SK-N-SH treated with all-trans-retinoic acid at 6 μM for 48 hours (cell line): ENCODE data around the gene TEX101.

ENCODE experiments used
- ATAC-seq: fragments of 200-7000 bp; cut with Tn5 transposase; 3 replicates; pipeline ENCODE4 v1.9.1; 2020; ENCODE audit warnings: mild to moderate bottlenecking, moderate library complexity
- ARNTL ChIP-seq: fragments of 450-650 bp; formaldehyde crosslinking; IDR thresholded peaks from 2 replicates; pipeline ENCODE4 v1.5.0; 2020; ENCODE audit warnings: low read depth, mild to moderate bottlenecking, moderate library complexity, borderline replicate concordance
- BACH2 ChIP-seq: fragments of 250-450 bp; sonication (Bioruptor Pico); IDR thresholded peaks from 2 replicates; pipeline ENCODE4 v1.9.0; 2021; ENCODE audit warnings: mild to moderate bottlenecking, borderline replicate concordance
- CREB5 ChIP-seq: fragments of 250-450 bp; sonication (Bioruptor Pico); IDR thresholded peaks from 2 replicates; pipeline ENCODE4 v1.5.1; 2020; ENCODE audit warnings: low read depth, mild to moderate bottlenecking, moderate library complexity
- CSDC2 ChIP-seq: fragments of 250-450 bp; sonication (Bioruptor Pico); IDR thresholded peaks from 2 replicates; pipeline ENCODE4 v1.5.0; 2020; ENCODE audit warnings: mild to moderate bottlenecking, moderate library complexity
- CSRNP3 ChIP-seq: fragments of 250-450 bp; sonication (Bioruptor Pico); IDR thresholded peaks from 2 replicates; pipeline ENCODE4 v1.5.1; 2021; ENCODE audit warnings: mild to moderate bottlenecking, moderate library complexity
- GLIS3 ChIP-seq: fragments of 250-450 bp; sonication (Bioruptor Pico); IDR thresholded peaks from 2 replicates; pipeline ENCODE4 v1.5.0; 2020; ENCODE audit warnings: mild to moderate bottlenecking, moderate library complexity
- ISL1 ChIP-seq: fragments of 250-450 bp; sonication (Bioruptor Pico); IDR thresholded peaks from 2 replicates; pipeline ENCODE4 v2.1.2; 2022; ENCODE audit warnings: mild to moderate bottlenecking, moderate library complexity
- OSR1 ChIP-seq: fragments of 250-450 bp; sonication (Bioruptor Pico); IDR thresholded peaks from 2 replicates; pipeline ENCODE4 v1.8.0; 2022; ENCODE audit warnings: moderate library complexity, mild to moderate bottlenecking, inconsistent platforms
- PATZ1 ChIP-seq: fragments of 250-450 bp; sonication (Bioruptor Pico); IDR thresholded peaks from 2 replicates; pipeline ENCODE4 v1.8.0; 2020; ENCODE audit warnings: mild to moderate bottlenecking, moderate library complexity, borderline replicate concordance
- POU6F1 ChIP-seq: fragments of 250-450 bp; sonication (Bioruptor Pico); IDR thresholded peaks from 2 replicates; pipeline ENCODE4 v1.8.0; 2021; ENCODE audit warnings: low read depth, mild to moderate bottlenecking, moderate library complexity, borderline replicate concordance
- PPARA ChIP-seq: fragments of 250-450 bp; sonication (Bioruptor Pico); IDR thresholded peaks from 2 replicates; pipeline ENCODE4 v1.5.0; 2020; ENCODE audit warnings: mild to moderate bottlenecking, borderline replicate concordance
- RARB ChIP-seq: fragments of 250-450 bp; sonication (Bioruptor Pico); IDR thresholded peaks from 2 replicates; pipeline ENCODE4 v1.8.0; 2021; ENCODE audit warnings: mild to moderate bottlenecking, moderate library complexity
- SNAI2 ChIP-seq: fragments of 250-450 bp; sonication (Bioruptor Pico); IDR thresholded peaks from 2 replicates; pipeline ENCODE4 v1.5.0; 2020; ENCODE audit warnings: mild to moderate bottlenecking, moderate library complexity
- TCF4 ChIP-seq: fragments of 250-450 bp; sonication (Bioruptor Pico); IDR thresholded peaks from 2 replicates; pipeline ENCODE4 v1.8.0; 2021; ENCODE audit warnings: mild to moderate bottlenecking, moderate library complexity, borderline replicate concordance
- TOX ChIP-seq: fragments of 250-450 bp; sonication (Bioruptor Pico); IDR thresholded peaks from 2 replicates; pipeline ENCODE4 v1.8.0; 2021; ENCODE audit warnings: mild to moderate bottlenecking, moderate library complexity, borderline replicate concordance
- TSHZ2 ChIP-seq: fragments of 250-450 bp; sonication (Bioruptor Pico); IDR thresholded peaks from 2 replicates; pipeline ENCODE4 v1.5.0; 2020; ENCODE audit warnings: mild to moderate bottlenecking, moderate library complexity
- ZC3H10 ChIP-seq: fragments of 250-450 bp; sonication (Bioruptor Pico); IDR thresholded peaks from 2 replicates; pipeline ENCODE4 v1.5.1; 2021; ENCODE audit warnings: mild to moderate bottlenecking, moderate library complexity
- ZFP3 ChIP-seq: fragments of 250-450 bp; sonication (Bioruptor Pico); IDR thresholded peaks from 2 replicates; pipeline ENCODE4 v1.5.0; 2020; ENCODE audit warnings: mild to moderate bottlenecking, moderate library complexity
- ZFP30 ChIP-seq: fragments of 450-650 bp; formaldehyde crosslinking; IDR thresholded peaks from 2 replicates; pipeline ENCODE4 v1.5.0; 2022; ENCODE audit warnings: mild to moderate bottlenecking, moderate library complexity
- ZNF565 ChIP-seq: fragments of 450-650 bp; formaldehyde crosslinking; conservative IDR thresholded peaks from 2 replicates; pipeline ENCODE4 v1.5.0; 2020; ENCODE audit warnings: low read depth, mild to moderate bottlenecking, moderate library complexity
- ZNF70 ChIP-seq: fragments of 450-650 bp; formaldehyde crosslinking; IDR thresholded peaks from 2 replicates; pipeline ENCODE4 v1.5.0; 2020; ENCODE audit warnings: mild to moderate bottlenecking, moderate library complexity
- ZNF8 ChIP-seq: fragments of 450-650 bp; formaldehyde crosslinking; IDR thresholded peaks from 2 replicates; pipeline ENCODE4 v1.5.0; 2020; ENCODE audit warnings: mild to moderate bottlenecking, moderate library complexity

TEX101 gene

GRCh38 chr19:43430976-43431375 is 16.3 kb downstream of the TEX101 start:
- no peak for ATAC-seq
- no peak for TF ChIP-seq ZNF70 (CRISPR knock-in tag)
- no peak for TF ChIP-seq SNAI2 (CRISPR knock-in tag)
- TF ChIP-seq CREB5, result no peak
- no peak for TF ChIP-seq ZNF565 (CRISPR knock-in tag)

- no peak for ATAC-seq
- TF ChIP-seq ISL1, result no peak
- no peak for TF ChIP-seq CREB5
- no peak for TF ChIP-seq ZNF8 (CRISPR knock-in tag)
- no peak for TF ChIP-seq BACH2 (CRISPR knock-in tag)
- TF ChIP-seq ZFP3 (CRISPR knock-in tag), result no peak
- TF ChIP-seq TSHZ2 (CRISPR knock-in tag), result no peak
- no peak for TF ChIP-seq TOX (CRISPR knock-in tag)
- no peak for TF ChIP-seq POU6F1 (CRISPR knock-in tag)
- no peak for TF ChIP-seq ZNF70 (CRISPR knock-in tag)
- no peak for TF ChIP-seq RARB
- TF ChIP-seq TCF4 (CRISPR knock-in tag), result no peak
- TF ChIP-seq GLIS3 (CRISPR knock-in tag), result no peak
- no peak for TF ChIP-seq SNAI2 (CRISPR knock-in tag)
- no peak for TF ChIP-seq CSDC2 (CRISPR knock-in tag)
- no peak for TF ChIP-seq ZNF565 (CRISPR knock-in tag)
- no peak for TF ChIP-seq ZFP30
- no peak for TF ChIP-seq OSR1 (CRISPR knock-in tag)
- TF ChIP-seq ARNTL (CRISPR knock-in tag), result no peak
These were observed 18.6 kb downstream of the TEX101 start for GRCh38 chr19:43433358-43433673.

- TF ChIP-seq PATZ1 (CRISPR knock-in tag) (no peak), GLIS3 (CRISPR knock-in tag) (no peak), OSR1 (CRISPR knock-in tag) (no peak), ZFP30 (no peak)
- no peak for ATAC-seq
These were observed 19.0 kb downstream of the TEX101 start for GRCh38 chr19:43433689-43434088.

GRCh38 chr19:43435775-43436174 is 21.1 kb downstream of the TEX101 start:
- ATAC-seq, result no peak
- TF ChIP-seq PATZ1 (CRISPR knock-in tag) (no peak), CSDC2 (CRISPR knock-in tag) (no peak), SNAI2 (CRISPR knock-in tag) (no peak), OSR1 (CRISPR knock-in tag) (no peak), GLIS3 (CRISPR knock-in tag) (no peak), POU6F1 (CRISPR knock-in tag) (no peak), CSRNP3 (no peak), ISL1 (no peak), ZC3H10 (CRISPR knock-in tag) (no peak), PPARA (CRISPR knock-in tag) (no peak)
